ENCODE data around the gene MUC5B.

Gene MUC5B

DNA sequence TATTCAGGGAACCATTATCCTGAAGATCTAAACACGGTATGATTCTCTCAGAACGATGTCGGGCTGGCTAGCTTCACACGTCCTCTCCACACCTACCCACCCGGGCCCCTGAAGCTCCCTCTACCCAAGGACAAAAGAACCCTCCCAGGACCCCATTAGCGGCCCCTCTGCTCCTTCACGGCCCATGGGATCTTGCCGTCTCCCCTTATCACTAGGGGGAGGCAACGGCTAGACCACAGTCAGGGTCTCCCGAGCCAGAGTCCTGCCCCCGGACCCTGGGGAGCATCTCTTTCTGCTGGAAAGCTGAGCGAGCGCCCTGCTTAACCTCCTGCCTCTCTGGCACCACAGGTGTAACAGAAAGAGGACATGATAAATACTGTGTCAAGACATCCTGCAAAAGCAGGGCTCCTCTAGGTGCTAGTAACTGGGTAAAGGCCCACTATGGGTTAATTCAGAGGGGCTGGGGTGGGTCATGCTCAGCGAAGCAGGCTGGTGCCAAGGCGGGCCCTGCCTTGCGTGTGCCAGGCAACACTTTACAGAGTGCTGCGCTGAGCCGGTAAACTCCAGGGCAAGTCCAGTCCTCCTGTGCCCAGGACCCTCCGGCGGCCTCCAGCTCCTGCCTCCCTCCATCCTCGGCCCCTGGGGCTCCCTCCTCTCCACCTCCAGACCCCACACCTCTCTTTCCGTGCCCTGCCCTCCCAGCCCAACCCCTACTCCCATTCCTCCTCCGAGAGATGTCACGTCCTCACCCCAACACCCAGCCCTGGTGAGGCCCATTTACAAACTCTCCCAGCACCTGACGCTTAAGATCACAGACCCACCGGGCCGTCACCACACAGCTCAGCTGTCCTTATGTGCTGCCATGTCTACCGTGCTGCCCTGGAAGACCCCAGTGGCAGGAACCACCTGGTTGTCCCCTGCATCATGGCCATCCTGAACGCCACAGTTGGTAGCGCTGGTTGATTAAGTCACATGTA, 83.6 kb downstream of the MUC5B start:
- Histone ChIP-seq H3K27ac (no peak overlapping the region), H3K4me3 (IDR thresholded peaks at IDR 0.05; ENCODE audit: insufficient read depth, low read depth, low read length) (no peak overlapping the region), H4K20me1 (ENCODE audit: insufficient read depth) (no peaks in the 10 kb centered on the region), H3K27me3 (ENCODE audit: insufficient read depth, low read depth) (no peaks in the 10 kb centered on the region), H2AFZ (ENCODE audit: low read depth) (no peak overlapping the region), H3K4me1 (ENCODE audit: low read depth, poor library complexity, severe bottlenecking) (peaks cover 9% of the 10 kb centered on the region), H3K4me2 (no peak overlapping the region), H3K79me2 (ENCODE audit: insufficient read depth, low read depth) (no peaks in the 10 kb centered on the region; the same call in 1 of the 2 replicates), H3K9ac (no peak overlapping the region), H3K36me3 (ENCODE audit: insufficient read depth) (no peaks in the 10 kb centered on the region)
- TF ChIP-seq, protein P1, sequence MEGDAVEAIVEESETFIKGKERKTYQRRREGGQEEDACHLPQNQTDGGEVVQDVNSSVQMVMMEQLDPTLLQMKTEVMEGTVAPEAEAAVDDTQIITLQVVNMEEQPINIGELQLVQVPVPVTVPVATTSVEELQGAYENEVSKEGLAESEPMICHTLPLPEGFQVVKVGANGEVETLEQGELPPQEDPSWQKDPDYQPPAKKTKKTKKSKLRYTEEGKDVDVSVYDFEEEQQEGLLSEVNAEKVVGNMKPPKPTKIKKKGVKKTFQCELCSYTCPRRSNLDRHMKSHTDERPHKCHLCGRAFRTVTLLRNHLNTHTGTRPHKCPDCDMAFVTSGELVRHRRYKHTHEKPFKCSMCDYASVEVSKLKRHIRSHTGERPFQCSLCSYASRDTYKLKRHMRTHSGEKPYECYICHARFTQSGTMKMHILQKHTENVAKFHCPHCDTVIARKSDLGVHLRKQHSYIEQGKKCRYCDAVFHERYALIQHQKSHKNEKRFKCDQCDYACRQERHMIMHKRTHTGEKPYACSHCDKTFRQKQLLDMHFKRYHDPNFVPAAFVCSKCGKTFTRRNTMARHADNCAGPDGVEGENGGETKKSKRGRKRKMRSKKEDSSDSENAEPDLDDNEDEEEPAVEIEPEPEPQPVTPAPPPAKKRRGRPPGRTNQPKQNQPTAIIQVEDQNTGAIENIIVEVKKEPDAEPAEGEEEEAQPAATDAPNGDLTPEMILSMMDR (conservative IDR thresholded peaks at IDR 0.05; ENCODE audit: low read depth, low read length), result no peak

DNA sequence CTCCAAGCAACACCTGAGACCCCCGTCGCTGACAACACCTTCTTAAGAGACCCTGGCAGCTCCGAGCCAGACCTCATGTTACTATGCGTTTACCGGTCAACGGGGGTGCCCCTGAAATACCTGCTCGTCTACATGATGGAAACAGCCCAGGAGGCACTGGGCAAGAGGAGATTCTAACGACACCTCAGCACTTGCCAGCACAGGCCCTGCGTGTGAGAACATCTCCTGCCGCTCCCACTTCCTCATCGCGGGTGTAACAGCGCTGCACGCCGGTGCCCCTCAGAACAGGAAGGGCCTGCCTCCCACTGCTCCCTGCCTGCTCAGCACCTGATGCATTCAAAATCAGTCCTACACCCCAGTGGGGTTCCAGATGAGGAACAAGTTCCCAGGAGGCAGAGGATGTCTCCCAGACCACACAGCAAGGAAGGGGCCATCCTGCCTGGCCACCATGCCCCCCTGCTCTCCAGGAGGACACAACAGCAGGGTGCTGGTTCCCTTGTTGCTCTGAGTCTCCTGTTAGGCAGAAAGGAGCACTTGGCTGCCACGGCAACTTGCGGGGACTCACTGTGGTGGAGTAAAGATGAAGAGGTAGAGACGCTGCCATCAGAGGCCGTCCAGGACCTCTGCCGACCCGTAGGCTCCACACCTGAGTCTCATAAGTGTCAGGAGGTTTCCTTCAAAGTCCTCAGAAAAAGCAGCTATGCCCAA, 84.5 kb downstream of the MUC5B start:
- no peak overlapping the region for H3K4me3 ChIP-seq (IDR thresholded peaks at IDR 0.05; ENCODE audit: insufficient read depth, low read depth, low read length)
- H3K27ac ChIP-seq, result no peak overlapping the region
- H3K4me1 ChIP-seq (ENCODE audit: low read depth, poor library complexity, severe bottlenecking), result peaks cover 9% of the 10 kb centered on the region
- H3K79me2 ChIP-seq (ENCODE audit: insufficient read depth, low read depth), result no peaks in the 10 kb centered on the region; the same call in 1 of the 2 replicates
- TF ChIP-seq, protein P1 (conservative IDR thresholded peaks at IDR 0.05; ENCODE audit: low read depth, low read length), result no peak
- H2AFZ ChIP-seq (ENCODE audit: low read depth), result no peak overlapping the region
- no peak overlapping the region for H3K4me2 ChIP-seq
- H3K27me3 ChIP-seq (ENCODE audit: insufficient read depth, low read depth), result no peaks in the 10 kb centered on the region
- no peaks in the 10 kb centered on the region for H3K36me3 ChIP-seq (ENCODE audit: insufficient read depth)
- no peak overlapping the region for H3K9ac ChIP-seq
- no peaks in the 10 kb centered on the region for H4K20me1 ChIP-seq (ENCODE audit: insufficient read depth)

DNA sequence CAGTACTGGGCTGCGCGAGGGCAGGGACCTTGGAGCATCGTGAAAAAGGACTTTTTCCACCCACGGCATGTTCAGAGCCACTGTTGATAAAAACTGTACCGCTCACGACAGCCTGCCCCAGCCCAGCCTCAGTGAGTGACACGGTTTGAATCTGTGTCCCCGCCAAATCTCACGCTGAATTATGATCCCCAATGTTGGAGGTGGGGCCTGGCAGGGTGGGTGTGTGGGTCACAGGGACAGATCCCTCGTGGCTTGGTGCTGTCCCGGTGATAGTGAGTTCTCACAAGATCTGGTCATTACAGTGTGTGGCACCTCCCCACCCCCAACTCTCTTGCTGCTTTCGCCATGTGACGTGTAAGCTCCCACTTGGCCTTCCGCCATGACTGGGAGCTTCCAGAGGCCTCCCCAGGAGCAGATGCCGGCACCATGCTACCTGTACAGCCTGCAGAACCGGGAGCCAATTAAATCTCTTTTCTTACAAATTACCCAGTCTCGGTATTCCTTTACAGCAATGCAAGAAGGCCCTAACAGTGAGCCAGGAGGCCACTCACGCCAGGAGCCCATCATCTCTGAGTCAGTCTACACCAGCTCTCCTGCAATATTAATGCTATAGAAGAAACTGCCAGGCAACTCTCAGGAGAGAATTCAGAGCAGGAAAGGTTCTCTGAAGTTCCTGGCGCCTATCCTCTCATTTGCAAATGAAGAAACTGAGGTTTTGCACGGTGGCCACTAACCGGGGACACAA, 85.3 kb downstream of the MUC5B start:
- no peaks in the 10 kb centered on the region; the same call in 1 of the 2 replicates for H3K79me2 ChIP-seq (ENCODE audit: insufficient read depth, low read depth)
- H3K4me1 ChIP-seq (ENCODE audit: low read depth, poor library complexity, severe bottlenecking), result peaks cover 9% of the 10 kb centered on the region
- no peak overlapping the region for H3K4me3 ChIP-seq (IDR thresholded peaks at IDR 0.05; ENCODE audit: insufficient read depth, low read depth, low read length)
- no peaks in the 10 kb centered on the region for H4K20me1 ChIP-seq (ENCODE audit: insufficient read depth)
- H3K27me3 ChIP-seq (ENCODE audit: insufficient read depth, low read depth), result no peaks in the 10 kb centered on the region; the same call in 1 of the 2 replicates
- no peak overlapping the region for H3K9ac ChIP-seq
- no peak overlapping the region for H3K27ac ChIP-seq
- H3K4me2 ChIP-seq, result peak overlapping the region; percentile 26
- no peak overlapping the region for H2AFZ ChIP-seq (ENCODE audit: low read depth)
- TF ChIP-seq, protein P1 (conservative IDR thresholded peaks at IDR 0.05; ENCODE audit: low read depth, low read length), result no peak
- no peaks in the 10 kb centered on the region for H3K36me3 ChIP-seq (ENCODE audit: insufficient read depth)

Data from KMS-11 (cell line).